SHP77 treated with DMSO at 0.1 percent for 48 hours (cell line): ENCODE data around the gene ZNF276.
"Not testable (repeated sequence)": the region's sequence is repeated elsewhere in the genome, so short reads cannot be mapped to it uniquely, and the experiment has no call there.

Source experiments
- DNase-seq: peaks from one replicate; lab custom pipeline; 2025; lab: John Stamatoyannopoulos, UW

The ZNF276 gene

GRCh38 chr16:89695875-89696669 lies 25.3 kb upstream of the ZNF276 start:
- DNase-seq = no peak

GRCh38 chr16:89696670-89697128 lies 24.6 kb upstream of the ZNF276 start:
- DNase-seq = no peak

GRCh38 chr16:89697161-89697615 lies 24.1 kb upstream of the ZNF276 start:
- peak; percentile 87 for DNase-seq

- peak; percentile 76 for DNase-seq
Observed at GRCh38 chr16:89697616-89698331, 23.6 kb upstream of the ZNF276 start.

- DNase-seq = not testable (repeated sequence)
Observed at GRCh38 chr16:89698717-89699116, 22.6 kb upstream of the ZNF276 start.

- not testable (repeated sequence) for DNase-seq
Observed at GRCh38 chr16:89699629-89700099, 21.7 kb upstream of the ZNF276 start.

GRCh38 chr16:89700100-89700648 lies 21.2 kb upstream of the ZNF276 start:
- peak; percentile 97 for DNase-seq

- DNase-seq = no peak
Observed at GRCh38 chr16:89700649-89701424, 20.5 kb upstream of the ZNF276 start.

GRCh38 chr16:89701425-89702406 lies 19.6 kb upstream of the ZNF276 start, which contains the start of gene SPATA2L:
SPATA2L (minus strand) TSS chr16:89701705; CDS start chr16:89701232, 473 bp downstream.
- DNase-seq = peak; percentile 92

- DNase-seq = no peak
Observed at GRCh38 chr16:89704281-89704680, 17.1 kb upstream of the ZNF276 start.

- DNase-seq = no peak
Observed at GRCh38 chr16:89705006-89705405, 16.3 kb upstream of the ZNF276 start.

- no peak for DNase-seq
Observed at GRCh38 chr16:89706518-89707260, 14.6 kb upstream of the ZNF276 start.

GRCh38 chr16:89707695-89708094 lies 13.6 kb upstream of the ZNF276 start:
- no peak for DNase-seq

GRCh38 chr16:89708481-89708931 lies 12.8 kb upstream of the ZNF276 start:
- no peak for DNase-seq

- DNase-seq = no peak
Observed at GRCh38 chr16:89709166-89709565, 12.2 kb upstream of the ZNF276 start.

- DNase-seq = no peak
Observed at GRCh38 chr16:89709716-89710432, 11.5 kb upstream of the ZNF276 start.

- DNase-seq = no peak
Observed at GRCh38 chr16:89710709-89711564, 10.4 kb upstream of the ZNF276 start.
